Stomach (tissue), 4 donors: ENCODE data around the gene UBA52.

Experiments used
- CTCF ChIP-seq, 7 experiments: fragments of 450-650 bp in 4 of 7; fragments of 200-600 bp in 3 of 7; sonication (generic) in 3 of 7; IDR thresholded peaks; one replicate each; pipeline ENCODE4 v1.5.1; 2016 to 2019; ENCODE audit warnings: antibody characterized with exemption in 7 of 7, control low read depth in 2 of 7, mild to moderate bottlenecking in 1 of 7
- EP300 ChIP-seq: sonication (generic); formaldehyde crosslinking; IDR thresholded peaks from one replicate; pipeline ENCODE4 v1.6.1; 2017; ENCODE audit warnings: antibody characterized with exemption
- POLR2AphosphoS5 ChIP-seq, 3 donors: sonication (generic); formaldehyde crosslinking; IDR thresholded peaks; one replicate each; pipeline ENCODE4 v1.6.1; 2016; ENCODE audit warnings: antibody characterized with exemption in 3 of 3

GRCh38 chr19:18542941-18543813 lies 28.5 kb upstream of the UBA52 start, which contains the start of gene FKBP8:
- no peak for TF ChIP-seq CTCF (IDR thresholded peaks at IDR 0.05)
- TF ChIP-seq POLR2AphosphoS5 (IDR thresholded peaks at IDR 0.05), result peak in 2 of 3 donors; percentile 48 to 76
- TF ChIP-seq EP300, result no peak
